K562 (cell line): ENCODE results near the gene GRIN1. TPM values are rescaled to one million over a fixed set of nuclear protein-coding genes. Genes with fewer than 3 reads are reported as not detected.
A peak's percentile ranks its signal among the peaks of the same experiment; 100 is the strongest.

Experiments
- ATAC-seq: fragments of 200-7000 bp; cut with Tn5 transposase; 3 replicates; pipeline ENCODE4 v1.9.1; 2020; ENCODE audit warnings: moderate library complexity
- BruUV-seq: library from RNA; stranded (reverse); fragments of 400-500 nt; replicated peaks from 2 replicates; lab custom pipeline; 2021; lab: Mats Ljungman, UMichigan
- CTCF ChIA-PET: fragments of 300-600 bp; formaldehyde crosslinking; extraction: SDS; loops from one replicate; lab custom pipeline; 2021; ENCODE audit warnings: low intra/inter-chr PET ratio; lab: Yijun Ruan, JAX
- POLR2A ChIA-PET: fragments of 300-600, 350-650 bp; sonication (Branson Sonifier 250); formaldehyde crosslinking; extraction: SDS; loops from one replicate; lab custom pipeline; 2021; ENCODE audit warnings: antibody characterized with exemption, inconsistent platforms; lab: Yijun Ruan, JAX
- DNase-seq, 4 experiments: peaks; one replicate each; pipeline versions ENCODE4 v3.0.0 to v3.0.0-alpha.2; 2011 to 2018; ENCODE audit warnings: low spot score in 3 of 4, mixed read lengths in 3 of 4; ENCODE audit errors: extremely low read depth in 1 of 4
- FAIRE-seq: peaks from 2 replicates; lab custom pipeline; 2011; peaks lifted over from hg19 to GRCh38; lab: Jason Lieb, UNC
- H2AFZ ChIP-seq: 2 replicates; pipeline ENCODE4 v1.6.0; 2011; ENCODE audit warnings: low read depth, low read length, control low read depth, inconsistent platforms
- H3K27ac ChIP-seq: fragments of 200-600 bp; 3 replicates; pipeline ENCODE4 v1.8.0; 2011; ENCODE audit warnings: low read depth, mild to moderate bottlenecking, control low read depth, inconsistent platforms, low read length, moderate library complexity, mixed read lengths; ENCODE audit errors: extremely low read depth
- H3K27me3 ChIP-seq, 2 experiments: fragments of 300-600 bp in 1 of 2; 2 replicates in 1 of 2; 3 replicates in 1 of 2; pipeline versions ENCODE4 v1.6.0 to v1.8.0; 2011; ENCODE audit warnings: inconsistent platforms in 2 of 2, low read length in 2 of 2, mild to moderate bottlenecking in 1 of 2, mixed read lengths in 1 of 2, moderate library complexity in 1 of 2; ENCODE audit not compliant: control insufficient read depth in 2 of 2, insufficient read depth in 2 of 2
- H3K36me3 ChIP-seq: fragments of 300-600 bp; 3 replicates; pipeline ENCODE4 v1.8.0; 2011; ENCODE audit warnings: mild to moderate bottlenecking, low read length, inconsistent platforms; ENCODE audit not compliant: control insufficient read depth, insufficient read depth
- H3K4me1 ChIP-seq, 2 experiments: fragments of 200-600 bp in 1 of 2; replicated peaks in 1 of 2; 2 replicates in 1 of 2; 3 replicates in 1 of 2; pipeline versions ENCODE4 v1.5.1 to v1.8.0; 2011; ENCODE audit warnings: inconsistent platforms in 2 of 2, low read length in 2 of 2, mild to moderate bottlenecking in 1 of 2, mixed read lengths in 1 of 2, moderate library complexity in 1 of 2; ENCODE audit not compliant: control insufficient read depth in 2 of 2, insufficient read depth in 2 of 2
- H3K4me2 ChIP-seq: 2 replicates; pipeline ENCODE4 v1.6.1; 2011; ENCODE audit warnings: low read length, control low read depth, inconsistent platforms, mixed read lengths; ENCODE audit not compliant: insufficient read depth
- H3K4me3 ChIP-seq: fragments of 200-600 bp; sonication (generic), shearing (Covaris generic); 2 replicates; pipeline ENCODE4 v1.5.1; 2016; ENCODE audit warnings: control low read depth, inconsistent platforms
- H3K79me2 ChIP-seq: fragments of 200-600 bp; 3 replicates; pipeline ENCODE4 v1.8.0; 2011; ENCODE audit warnings: low read length, inconsistent platforms; ENCODE audit not compliant: control insufficient read depth, insufficient read depth
- H3K9ac ChIP-seq, 2 experiments: 2 replicates each; pipeline versions ENCODE4 v1.6.0 to v1.6.1; 2011; ENCODE audit warnings: low read depth in 2 of 2, low read length in 2 of 2, control low read depth in 1 of 2, inconsistent platforms in 1 of 2, mild to moderate bottlenecking in 1 of 2, mixed read lengths in 1 of 2; ENCODE audit not compliant: insufficient read depth in 1 of 2
- H3K9me1 ChIP-seq: one replicate; pipeline ENCODE4 v1.6.0; 2011; ENCODE audit warnings: inconsistent platforms, mild to moderate bottlenecking, low read length, moderate library complexity; ENCODE audit not compliant: control insufficient read depth, insufficient read depth
- H3K9me3 ChIP-seq: replicated peaks from 2 replicates; pipeline ENCODE4 v1.5.1; 2011; ENCODE audit warnings: low read depth, low read length, inconsistent platforms; ENCODE audit not compliant: control insufficient read depth, insufficient read depth
- H4K20me1 ChIP-seq: replicated peaks from 2 replicates; pipeline ENCODE4 v1.6.1; 2011; ENCODE audit warnings: low read length, inconsistent platforms, mixed read lengths; ENCODE audit not compliant: control insufficient read depth, insufficient read depth
- ARID1B ChIP-seq: fragments of 450-650 bp; IDR thresholded peaks from 2 replicates; pipeline ENCODE4 v1.6.1; 2016; ENCODE audit warnings: antibody characterized with exemption, mild to moderate bottlenecking, inconsistent platforms
- BDP1 ChIP-seq: IDR thresholded peaks from 3 replicates; pipeline ENCODE4 v1.6.1; 2011; ENCODE audit not compliant: insufficient read length, insufficient read depth
- C11orf30 ChIP-seq: fragments of 450-650 bp; IDR thresholded peaks from 2 replicates; pipeline ENCODE4 v1.6.1; 2016; ENCODE audit warnings: low read depth, mild to moderate bottlenecking
- E2F1 ChIP-seq: sonication (generic); formaldehyde crosslinking; IDR thresholded peaks from 2 replicates; pipeline ENCODE4 v1.8.1; 2023; ENCODE audit warnings: mild to moderate bottlenecking, missing genetic modification reagents, moderate library complexity
- GATAD2B ChIP-seq: fragments of 450-650 bp; IDR thresholded peaks from 2 replicates; pipeline ENCODE4 v1.6.1; 2017; ENCODE audit warnings: mild to moderate bottlenecking, borderline replicate concordance
- HMBOX1 ChIP-seq: sonication (generic); IDR thresholded peaks from 2 replicates; pipeline ENCODE4 v1.6.1; 2016
- OTX1 ChIP-seq: fragments of 450-650 bp; formaldehyde crosslinking; IDR thresholded peaks from 2 replicates; pipeline ENCODE4 v1.4.0; 2022; ENCODE audit warnings: mild to moderate bottlenecking
- POLR2H ChIP-seq: IDR thresholded peaks from 2 replicates; pipeline ENCODE4 v1.6.1; 2016; ENCODE audit warnings: missing genetic modification characterization, low read depth, mild to moderate bottlenecking, control low read depth, missing compliant biosample characterization, moderate library complexity
- RBM34 ChIP-seq: fragments of 200-400 bp; formaldehyde crosslinking; IDR thresholded peaks from 2 replicates; pipeline ENCODE4 v1.6.1; 2018; ENCODE audit warnings: low read length, borderline replicate concordance; ENCODE audit not compliant: insufficient read depth
- ZBTB33 ChIP-seq: sonication (generic); formaldehyde crosslinking; IDR thresholded peaks from 2 replicates; pipeline ENCODE4 v1.8.1; 2023; ENCODE audit warnings: mild to moderate bottlenecking, missing genetic modification reagents
- ZNF75A ChIP-seq: fragments of 450-650 bp; formaldehyde crosslinking; IDR thresholded peaks from 2 replicates; pipeline ENCODE4 v1.4.0; 2020; ENCODE audit warnings: mild to moderate bottlenecking
- WGBS: fragments of 100-300 bp; shearing (Covaris generic); methylation state at CpG from one replicate; pipeline ENCODE4 v1.1.6; 2016; ENCODE audit warnings: low coverage, mixed read lengths; ENCODE audit not compliant: insufficient coverage; ENCODE audit errors: missing lambda C conversion rate; 5-methylcytosine and 5-hydroxymethylcytosine counted together
- in situ Hi-C: fragments of 300-500 bp; cut with MboI; formaldehyde crosslinking; loops from 4 replicates; pipeline ENCODE4 v1.15.0; 2018; ENCODE audit warnings: inconsistent platforms, mixed read lengths
- intact Hi-C: fragments of 100-400 bp; cut with micrococcal nuclease; formaldehyde crosslinking; loops from 2 replicates; pipeline ENCODE4 v1.14.2; 2022
- polyA plus RNA-seq, 8 experiments: library from polyadenylated mRNA; depleted of rRNA in 4 of 8; stranded (reverse) in 5 of 8; unstranded in 3 of 8; fragments of >200 nt; fragmentation: Nextera tagmentation in 2 of 8; fragmentation: Illumina TruSeq in 1 of 8; extraction: Ambion mirVana in 2 of 8; extraction: Trizol in 1 of 8; gene quantifications; 2 replicates each; pipeline versions ENCODE4 v1.2.1 to v1.2.3, GENCODE V29; 2011 to 2014; ENCODE audit warnings: inconsistent platforms in 1 of 8, missing spikeins in 1 of 8
- total RNA-seq, 7 experiments: library from RNA; depleted of rRNA in 6 of 7; stranded (reverse); fragments of >200 nt in 6 of 7; fragmentation: Illumina TruSeq in 2 of 7; extraction: Trizol in 2 of 7; gene quantifications; 2 replicates each; pipeline versions ENCODE4 v1.2.1 to v1.2.3, GENCODE V29; 2011 to 2021; ENCODE audit warnings: low replicate concordance in 1 of 7

Gene GRIN1
- total and polyA plus RNA-seq, 9 of the 15 experiments (the other 6 are each of a cell fraction or from before 2014, with no cell fraction given): 0.03 to 0.35 (median 0.16) TPM; not detected in 6

GRCh38 chr9:137170486-137171148 is 31.7 kb downstream of the GRIN1 start:
- TF ChIP-seq BDP1 (no peak), ZBTB33 (no peak), GATAD2B (no peak), ZNF75A (CRISPR knock-in tag) (no peak), ARID1B (no peak), RBM34 (no peak), OTX1 (CRISPR knock-in tag) (no peak), HMBOX1 (no peak), POLR2H (tag) (no peak), E2F1 (CRISPR knock-in tag) (no peak), C11orf30 (no peak)
- H4K20me1 ChIP-seq: peaks cover 3% of the 10 kb centered on the region; the same call in 1 of the 2 replicates
- no peak overlapping the region for H2AFZ ChIP-seq
- no peak for DNase-seq
- H3K79me2 ChIP-seq: no peaks in the 10 kb centered on the region
- POLR2A ChIA-PET: interaction anchor here (0.6 to 1.1 kb wide), 6 partner anchors 10 to 129 kb away, joined by 3 to 4 read pairs (median 4); partner anchors contain the start of gene TUBB4B
- H3K9me1 ChIP-seq: no peaks in the 10 kb centered on the region
- peaks cover 26 to 40% of the 10 kb centered on the region in 2 experiments; a peak in 4 of 5 replicates for H3K27me3 ChIP-seq
- CTCF ChIA-PET: no interaction called here
- H3K4me2 ChIP-seq: no peak overlapping the region
- no peaks in the 10 kb centered on the region for H3K36me3 ChIP-seq
- H3K9me3 ChIP-seq: no peaks in the 10 kb centered on the region
- H3K4me3 ChIP-seq: no peak overlapping the region
- ATAC-seq: no peak
- WGBS: 18% methylated on average over 13 of the region's 14 CpGs
- FAIRE-seq: no peak
- H3K9ac ChIP-seq: 0 out of 4 replicates have a peak overlapping the region, but pooled peaks of 1 of the 2 experiments have one; percentile 45
- peaks cover 0 to 97% of the 10 kb centered on the region in 2 experiments; a peak in 2 of 5 replicates for H3K4me1 ChIP-seq
- intact Hi-C loops (no loop called here), in situ Hi-C loops (no loop called here)
- BruUV-seq: no TSS peak
- no peak overlapping the region for H3K27ac ChIP-seq
